OCI-LY1 (cell line): ENCODE data around the gene RPL18.

Experiments
- H2AFZ ChIP-seq: fragments of 200-600 bp; sonication (generic), shearing (Covaris generic); 2 replicates; pipeline ENCODE4 v1.6.0; 2014; ENCODE audit warnings: antibody characterized with exemption, mild to moderate bottlenecking, low read length
- H3F3A ChIP-seq: fragments of 200-600 bp; sonication (generic), shearing (Covaris generic); 2 replicates; pipeline ENCODE4 v1.6.0; 2014; ENCODE audit warnings: mild to moderate bottlenecking, antibody characterized with exemption, low read length, moderate library complexity; ENCODE audit not compliant: insufficient read depth
- H3K27ac ChIP-seq: fragments of 200-600 bp; sonication (generic); 2 replicates; pipeline ENCODE4 v1.5.1; 2014; ENCODE audit warnings: low read length, mixed run types, mild to moderate bottlenecking, low read depth; ENCODE audit not compliant: poor library complexity, severe bottlenecking
- H3K27me3 ChIP-seq: fragments of 200-600 bp; sonication (generic); 2 replicates; pipeline ENCODE4 v1.6.0; 2014; ENCODE audit warnings: antibody characterized with exemption, mild to moderate bottlenecking, low read length, moderate library complexity; ENCODE audit not compliant: insufficient read depth
- H3K36me3 ChIP-seq: fragments of 200-600 bp; sonication (generic); 2 replicates; pipeline ENCODE4 v1.6.1; 2014; ENCODE audit warnings: mild to moderate bottlenecking, antibody characterized with exemption, low read length, moderate library complexity, mixed read lengths; ENCODE audit not compliant: insufficient read depth
- H3K4me1 ChIP-seq: fragments of 200-600 bp; sonication (generic); 2 replicates; pipeline ENCODE4 v1.5.1; 2014; ENCODE audit warnings: mild to moderate bottlenecking, low read length, moderate library complexity; ENCODE audit not compliant: insufficient read depth, severe bottlenecking
- H3K4me2 ChIP-seq: fragments of 200-600 bp; sonication (generic), shearing (Covaris generic); 2 replicates; pipeline ENCODE4 v1.6.1; 2014; ENCODE audit warnings: low read length
- H3K4me3 ChIP-seq: fragments of 200-600 bp; sonication (generic); 2 replicates; pipeline ENCODE4 v1.5.1; 2014; ENCODE audit warnings: low read length, low read depth, mild to moderate bottlenecking, mixed read lengths; ENCODE audit not compliant: poor library complexity, severe bottlenecking
- H3K79me2 ChIP-seq: fragments of 200-600 bp; shearing (Covaris generic); 2 replicates; pipeline ENCODE4 v1.6.1; 2016; ENCODE audit warnings: mixed run types, low read length, mixed read lengths; ENCODE audit not compliant: insufficient read depth
- H3K9ac ChIP-seq: fragments of 200-600 bp; sonication (generic), shearing (Covaris generic); 2 replicates; pipeline ENCODE4 v1.6.1; 2014; ENCODE audit warnings: mild to moderate bottlenecking, low read length, mixed read lengths
- H3K9me2 ChIP-seq: fragments of 200-600 bp; sonication (generic), shearing (Covaris generic); 2 replicates; pipeline ENCODE4 v1.6.1; 2014; ENCODE audit warnings: low read depth, mild to moderate bottlenecking, low read length, mixed read lengths
- H3K9me3 ChIP-seq: fragments of 200-600 bp; shearing (Covaris generic); 2 replicates; pipeline ENCODE4 v1.6.1; 2014; ENCODE audit warnings: low read length, mixed read lengths
- H4K20me1 ChIP-seq: fragments of 200-600 bp; sonication (generic), shearing (Covaris generic); 2 replicates; pipeline ENCODE4 v1.6.0; 2016; ENCODE audit warnings: mild to moderate bottlenecking, low read length; ENCODE audit not compliant: insufficient read depth
- EZH2 ChIP-seq: fragments of 200-600 bp; sonication (generic), shearing (Covaris generic); IDR thresholded peaks from 2 replicates; pipeline ENCODE4 v1.8.0; 2017; ENCODE audit warnings: borderline replicate concordance, mixed run types, mild to moderate bottlenecking, antibody characterized with exemption, low read length, moderate library complexity, mixed read lengths
- TF ChIP-seq, protein P1 (sequence below): fragments of 200-600 bp; sonication (generic), shearing (Covaris generic); IDR thresholded peaks from 2 replicates; pipeline ENCODE4 v1.5.1; 2017; ENCODE audit warnings: mild to moderate bottlenecking, antibody characterized with exemption, low read length, moderate library complexity, mixed read lengths

The RPL18 gene

DNA sequence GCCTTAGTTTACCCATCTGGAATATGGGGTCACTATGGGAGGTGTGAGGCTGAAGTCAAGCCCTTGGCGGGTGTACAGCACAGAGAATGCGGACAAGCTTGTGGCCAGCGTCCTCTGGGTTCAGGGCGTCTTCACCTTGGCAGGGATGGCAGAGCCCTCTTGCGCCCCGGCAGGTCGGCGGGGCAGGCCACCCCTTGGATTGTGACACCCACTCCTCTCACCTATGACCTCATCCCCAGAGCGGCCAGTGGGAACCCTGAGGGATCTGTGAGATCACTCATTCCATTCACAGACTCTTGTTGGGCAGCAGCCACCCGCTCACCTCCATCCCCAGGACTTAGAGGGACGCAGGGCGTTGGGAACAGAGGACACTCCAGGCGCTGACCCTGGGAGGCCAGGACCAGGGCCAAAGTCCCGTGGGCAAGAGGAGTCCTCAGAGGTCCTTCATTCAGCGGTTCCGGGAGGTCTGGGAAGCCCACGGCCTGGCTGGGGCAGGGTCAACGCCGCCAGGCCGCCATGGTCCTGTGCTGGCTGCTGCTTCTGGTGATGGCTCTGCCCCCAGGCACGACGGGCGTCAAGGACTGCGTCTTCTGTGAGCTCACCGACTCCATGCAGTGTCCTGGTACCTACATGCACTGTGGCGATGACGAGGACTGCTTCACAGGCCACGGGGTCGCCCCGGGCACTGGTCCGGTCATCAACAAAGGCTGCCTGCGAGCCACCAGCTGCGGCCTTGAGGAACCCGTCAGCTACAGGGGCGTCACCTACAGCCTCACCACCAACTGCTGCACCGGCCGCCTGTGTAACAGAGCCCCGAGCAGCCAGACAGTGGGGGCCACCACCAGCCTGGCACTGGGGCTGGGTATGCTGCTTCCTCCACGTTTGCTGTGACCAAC lies 12.3 kb downstream of the RPL18 start, which contains the start of gene SPACA4:
TSS of gene SPACA4 (plus strand) at position 280 of the 896 bp plus-strand sequence. CDS start at position 517, 237 bp downstream.
- H3K27ac ChIP-seq, result no peak within 1 kb of the TSS
- no peaks in the 10 kb centered on the region for H3K9me2 ChIP-seq
- H3K9ac ChIP-seq, result no peak within 1 kb of the TSS
- no peaks in the 10 kb centered on the region for H3F3A ChIP-seq
- H3K9me3 ChIP-seq, result no peaks in the 10 kb centered on the region
- no peak within 1 kb of the TSS for H2AFZ ChIP-seq
- H3K4me2 ChIP-seq, result no peak within 1 kb of the TSS
- no peak within 1 kb of the TSS for H3K4me3 ChIP-seq
- no peaks in the 10 kb centered on the region for H3K79me2 ChIP-seq
- H4K20me1 ChIP-seq, result no peaks in the 10 kb centered on the region
- no peaks in the 10 kb centered on the region for H3K27me3 ChIP-seq
- H3K36me3 ChIP-seq, result no peaks in the 10 kb centered on the region
- H3K4me1 ChIP-seq, result peaks cover 8% of the 10 kb centered on the region
- TF ChIP-seq, protein P1, sequence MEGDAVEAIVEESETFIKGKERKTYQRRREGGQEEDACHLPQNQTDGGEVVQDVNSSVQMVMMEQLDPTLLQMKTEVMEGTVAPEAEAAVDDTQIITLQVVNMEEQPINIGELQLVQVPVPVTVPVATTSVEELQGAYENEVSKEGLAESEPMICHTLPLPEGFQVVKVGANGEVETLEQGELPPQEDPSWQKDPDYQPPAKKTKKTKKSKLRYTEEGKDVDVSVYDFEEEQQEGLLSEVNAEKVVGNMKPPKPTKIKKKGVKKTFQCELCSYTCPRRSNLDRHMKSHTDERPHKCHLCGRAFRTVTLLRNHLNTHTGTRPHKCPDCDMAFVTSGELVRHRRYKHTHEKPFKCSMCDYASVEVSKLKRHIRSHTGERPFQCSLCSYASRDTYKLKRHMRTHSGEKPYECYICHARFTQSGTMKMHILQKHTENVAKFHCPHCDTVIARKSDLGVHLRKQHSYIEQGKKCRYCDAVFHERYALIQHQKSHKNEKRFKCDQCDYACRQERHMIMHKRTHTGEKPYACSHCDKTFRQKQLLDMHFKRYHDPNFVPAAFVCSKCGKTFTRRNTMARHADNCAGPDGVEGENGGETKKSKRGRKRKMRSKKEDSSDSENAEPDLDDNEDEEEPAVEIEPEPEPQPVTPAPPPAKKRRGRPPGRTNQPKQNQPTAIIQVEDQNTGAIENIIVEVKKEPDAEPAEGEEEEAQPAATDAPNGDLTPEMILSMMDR, result no peak
- no peak for TF ChIP-seq EZH2

DNA sequence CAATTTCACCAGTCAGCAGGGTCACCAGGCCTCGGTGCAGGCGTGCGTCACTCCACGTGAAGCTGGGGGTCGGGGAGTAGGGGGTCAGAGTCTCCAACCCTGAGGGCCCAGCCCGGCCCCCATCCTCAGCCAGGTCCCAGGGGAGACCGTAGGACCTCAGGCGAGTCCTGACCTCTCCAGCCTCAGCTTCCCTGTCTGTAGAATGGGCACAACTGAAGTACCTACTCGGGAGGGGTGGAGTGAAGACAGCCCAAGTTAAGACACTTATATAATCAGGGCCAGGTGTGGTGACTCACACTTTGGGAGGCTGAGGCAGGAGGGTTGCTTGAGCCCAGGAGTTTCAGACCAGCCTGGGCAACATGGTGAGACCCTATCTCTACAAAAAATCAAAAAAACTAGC lies 15.1 kb downstream of the RPL18 start:
- Histone ChIP-seq H4K20me1 (no peaks in the 10 kb centered on the region), H3K27ac (no peak overlapping the region), H3F3A (no peaks in the 10 kb centered on the region), H3K4me2 (no peak overlapping the region), H3K79me2 (no peaks in the 10 kb centered on the region), H2AFZ (no peak overlapping the region), H3K9ac (no peak overlapping the region), H3K27me3 (no peaks in the 10 kb centered on the region; the same call in 1 of the 2 replicates), H3K4me1 (peaks cover 4% of the 10 kb centered on the region), H3K4me3 (no peak overlapping the region), H3K9me2 (no peaks in the 10 kb centered on the region), H3K36me3 (no peaks in the 10 kb centered on the region; the same call in 1 of the 2 replicates), H3K9me3 (no peaks in the 10 kb centered on the region)
- TF ChIP-seq, protein P1, result no peak

DNA sequence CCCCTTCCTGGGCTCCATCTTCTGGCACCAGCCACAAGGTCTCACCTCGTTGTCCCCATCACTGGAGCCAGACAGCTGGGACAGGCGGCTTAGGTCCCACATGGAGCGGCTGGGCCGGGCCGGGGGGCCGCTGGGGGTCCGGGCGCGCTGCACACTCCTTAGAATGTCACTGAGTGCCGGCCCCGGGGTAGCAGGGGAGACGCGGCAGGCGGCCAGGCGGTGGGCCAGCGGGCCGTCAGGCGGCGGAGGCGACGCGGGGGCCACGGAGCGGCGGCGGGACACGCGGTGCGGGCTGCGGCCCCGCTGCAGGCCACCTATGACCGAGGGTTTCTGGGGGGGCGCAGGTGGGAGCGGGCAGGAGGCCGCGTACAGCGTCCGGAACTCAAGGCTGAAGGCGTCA lies 15.5 kb downstream of the RPL18 start:
- H3K4me1 ChIP-seq, result peaks cover under 1% of the 10 kb centered on the region
- TF ChIP-seq EZH2, result no peak
- TF ChIP-seq, protein P1, result no peak
- H3K36me3 ChIP-seq, result no peaks in the 10 kb centered on the region; the same call in 1 of the 2 replicates
- H3K27me3 ChIP-seq, result no peaks in the 10 kb centered on the region; the same call in 1 of the 2 replicates
- no peak overlapping the region for H3K27ac ChIP-seq
- H3K9me3 ChIP-seq, result no peaks in the 10 kb centered on the region
- no peak overlapping the region for H2AFZ ChIP-seq
- H4K20me1 ChIP-seq, result no peaks in the 10 kb centered on the region
- no peaks in the 10 kb centered on the region for H3K9me2 ChIP-seq
- H3K4me2 ChIP-seq, result no peak overlapping the region
- no peaks in the 10 kb centered on the region for H3F3A ChIP-seq
- H3K4me3 ChIP-seq, result no peak overlapping the region
- H3K79me2 ChIP-seq, result no peaks in the 10 kb centered on the region
- no peak overlapping the region for H3K9ac ChIP-seq
